ENCODE measurements around the gene MAP1LC3B.

Gene MAP1LC3B

GRCh38 chr16:87416826-87417527 is 24.8 kb downstream of the MAP1LC3B start:
- no peaks in the 10 kb centered on the region for H3K27me3 ChIP-seq (replicated peaks; ENCODE audit: control insufficient read depth, insufficient read depth, low read length, poor library complexity, severe bottlenecking)
- no peaks in the 10 kb centered on the region for H3K9me3 ChIP-seq (ENCODE audit: control insufficient read depth, low read length)
- no peak overlapping the region for H3K27ac ChIP-seq (ENCODE audit: insufficient read depth, low read length, poor library complexity, severe bottlenecking)
- peaks cover 46% of the 10 kb centered on the region for H3K36me3 ChIP-seq (ENCODE audit: control insufficient read depth, insufficient read depth, low read length)
- H3K4me3 ChIP-seq (ENCODE audit: insufficient read depth, low read depth, low read length, poor library complexity, severe bottlenecking), result no peak overlapping the region
- no peak for DNase-seq
- no peaks in the 10 kb centered on the region for H3K4me1 ChIP-seq (ENCODE audit: control insufficient read depth, insufficient read depth, low read length, poor library complexity, severe bottlenecking)

GRCh38 chr16:87417528-87417910 is 25.4 kb downstream of the MAP1LC3B start:
- Histone ChIP-seq H3K27ac (ENCODE audit: insufficient read depth, low read length, poor library complexity, severe bottlenecking) (no peak overlapping the region), H3K36me3 (ENCODE audit: control insufficient read depth, insufficient read depth, low read length) (peaks cover 45% of the 10 kb centered on the region), H3K27me3 (replicated peaks; ENCODE audit: control insufficient read depth, insufficient read depth, low read length, poor library complexity, severe bottlenecking) (no peaks in the 10 kb centered on the region), H3K4me1 (ENCODE audit: control insufficient read depth, insufficient read depth, low read length, poor library complexity, severe bottlenecking) (no peaks in the 10 kb centered on the region), H3K4me3 (ENCODE audit: insufficient read depth, low read depth, low read length, poor library complexity, severe bottlenecking) (no peak overlapping the region), H3K9me3 (ENCODE audit: control insufficient read depth, low read length) (no peaks in the 10 kb centered on the region)
- DNase-seq, result no peak

- Histone ChIP-seq H3K4me3 (ENCODE audit: insufficient read depth, low read depth, low read length, poor library complexity, severe bottlenecking) (no peak overlapping the region), H3K27ac (ENCODE audit: insufficient read depth, low read length, poor library complexity, severe bottlenecking) (no peak overlapping the region), H3K36me3 (ENCODE audit: control insufficient read depth, insufficient read depth, low read length) (peaks cover 41% of the 10 kb centered on the region), H3K9me3 (ENCODE audit: control insufficient read depth, low read length) (no peaks in the 10 kb centered on the region), H3K27me3 (replicated peaks; ENCODE audit: control insufficient read depth, insufficient read depth, low read length, poor library complexity, severe bottlenecking) (no peaks in the 10 kb centered on the region), H3K4me1 (ENCODE audit: control insufficient read depth, insufficient read depth, low read length, poor library complexity, severe bottlenecking) (no peaks in the 10 kb centered on the region)
- no peak for DNase-seq
These were observed 26.1 kb downstream of the MAP1LC3B start for GRCh38 chr16:87418216-87418615.

- Histone ChIP-seq H3K27ac (ENCODE audit: insufficient read depth, low read length, poor library complexity, severe bottlenecking) (no peak overlapping the region), H3K4me1 (ENCODE audit: control insufficient read depth, insufficient read depth, low read length, poor library complexity, severe bottlenecking) (no peaks in the 10 kb centered on the region), H3K36me3 (ENCODE audit: control insufficient read depth, insufficient read depth, low read length) (peaks cover 37% of the 10 kb centered on the region), H3K9me3 (ENCODE audit: control insufficient read depth, low read length) (no peaks in the 10 kb centered on the region), H3K27me3 (replicated peaks; ENCODE audit: control insufficient read depth, insufficient read depth, low read length, poor library complexity, severe bottlenecking) (no peaks in the 10 kb centered on the region), H3K4me3 (ENCODE audit: insufficient read depth, low read depth, low read length, poor library complexity, severe bottlenecking) (no peak overlapping the region)
- DNase-seq, result no peak
These were observed 26.5 kb downstream of the MAP1LC3B start for GRCh38 chr16:87418644-87419043.

GRCh38 chr16:87420026-87421002 is 28.2 kb downstream of the MAP1LC3B start:
- H3K36me3 ChIP-seq (ENCODE audit: control insufficient read depth, insufficient read depth, low read length), result peaks cover 42% of the 10 kb centered on the region

GRCh38 chr16:87421003-87421912 is 29.1 kb downstream of the MAP1LC3B start:
- no peaks in the 10 kb centered on the region for H3K9me3 ChIP-seq (ENCODE audit: control insufficient read depth, low read length)
- H3K27ac ChIP-seq (ENCODE audit: insufficient read depth, low read length, poor library complexity, severe bottlenecking), result no peak overlapping the region
- H3K27me3 ChIP-seq (replicated peaks; ENCODE audit: control insufficient read depth, insufficient read depth, low read length, poor library complexity, severe bottlenecking), result no peaks in the 10 kb centered on the region
- no peaks in the 10 kb centered on the region for H3K4me1 ChIP-seq (ENCODE audit: control insufficient read depth, insufficient read depth, low read length, poor library complexity, severe bottlenecking)
- DNase-seq, result no peak
- no peak overlapping the region for H3K4me3 ChIP-seq (ENCODE audit: insufficient read depth, low read depth, low read length, poor library complexity, severe bottlenecking)
- H3K36me3 ChIP-seq (ENCODE audit: control insufficient read depth, insufficient read depth, low read length), result peaks cover 39% of the 10 kb centered on the region

More at GRCh38 chr16:87420026-87421002, 28.2 kb downstream of the MAP1LC3B start:
- no peak for DNase-seq
- H3K4me1 ChIP-seq (ENCODE audit: control insufficient read depth, insufficient read depth, low read length, poor library complexity, severe bottlenecking), result no peaks in the 10 kb centered on the region
- no peak overlapping the region for H3K4me3 ChIP-seq (ENCODE audit: insufficient read depth, low read depth, low read length, poor library complexity, severe bottlenecking)
- no peaks in the 10 kb centered on the region for H3K27me3 ChIP-seq (replicated peaks; ENCODE audit: control insufficient read depth, insufficient read depth, low read length, poor library complexity, severe bottlenecking)
- no peak overlapping the region for H3K27ac ChIP-seq (ENCODE audit: insufficient read depth, low read length, poor library complexity, severe bottlenecking)
- H3K9me3 ChIP-seq (ENCODE audit: control insufficient read depth, low read length), result no peaks in the 10 kb centered on the region

- H3K27me3 ChIP-seq (replicated peaks; ENCODE audit: control insufficient read depth, insufficient read depth, low read length, poor library complexity, severe bottlenecking), result no peaks in the 10 kb centered on the region
- no peak for DNase-seq
- H3K4me1 ChIP-seq (ENCODE audit: control insufficient read depth, insufficient read depth, low read length, poor library complexity, severe bottlenecking), result no peaks in the 10 kb centered on the region
- H3K9me3 ChIP-seq (ENCODE audit: control insufficient read depth, low read length), result no peaks in the 10 kb centered on the region
- no peak overlapping the region for H3K27ac ChIP-seq (ENCODE audit: insufficient read depth, low read length, poor library complexity, severe bottlenecking)
- H3K4me3 ChIP-seq (ENCODE audit: insufficient read depth, low read depth, low read length, poor library complexity, severe bottlenecking), result no peak overlapping the region
- peaks cover 38% of the 10 kb centered on the region for H3K36me3 ChIP-seq (ENCODE audit: control insufficient read depth, insufficient read depth, low read length)
These were observed 30.0 kb downstream of the MAP1LC3B start for GRCh38 chr16:87422106-87422505.

GRCh38 chr16:87423429-87423828 is 31.3 kb downstream of the MAP1LC3B start:
- no peaks in the 10 kb centered on the region for H3K4me1 ChIP-seq (ENCODE audit: control insufficient read depth, insufficient read depth, low read length, poor library complexity, severe bottlenecking)
- H3K9me3 ChIP-seq (ENCODE audit: control insufficient read depth, low read length), result no peaks in the 10 kb centered on the region
- H3K27me3 ChIP-seq (replicated peaks; ENCODE audit: control insufficient read depth, insufficient read depth, low read length, poor library complexity, severe bottlenecking), result no peaks in the 10 kb centered on the region
- H3K4me3 ChIP-seq (ENCODE audit: insufficient read depth, low read depth, low read length, poor library complexity, severe bottlenecking), result no peak overlapping the region
- H3K27ac ChIP-seq (ENCODE audit: insufficient read depth, low read length, poor library complexity, severe bottlenecking), result no peak overlapping the region
- no peak for DNase-seq
- peaks cover 30% of the 10 kb centered on the region for H3K36me3 ChIP-seq (ENCODE audit: control insufficient read depth, insufficient read depth, low read length)

GRCh38 chr16:87424266-87424665 is 32.1 kb downstream of the MAP1LC3B start:
- Histone ChIP-seq H3K4me3 (ENCODE audit: insufficient read depth, low read depth, low read length, poor library complexity, severe bottlenecking) (no peak overlapping the region), H3K36me3 (ENCODE audit: control insufficient read depth, insufficient read depth, low read length) (peaks cover 30% of the 10 kb centered on the region), H3K9me3 (ENCODE audit: control insufficient read depth, low read length) (no peaks in the 10 kb centered on the region), H3K27ac (ENCODE audit: insufficient read depth, low read length, poor library complexity, severe bottlenecking) (no peak overlapping the region), H3K27me3 (replicated peaks; ENCODE audit: control insufficient read depth, insufficient read depth, low read length, poor library complexity, severe bottlenecking) (no peaks in the 10 kb centered on the region), H3K4me1 (ENCODE audit: control insufficient read depth, insufficient read depth, low read length, poor library complexity, severe bottlenecking) (no peaks in the 10 kb centered on the region)
- DNase-seq, result no peak

Data from effector memory CD4-positive, alpha-beta T cell (primary cell).